ENCODE data around the gene ARHGAP26.

GRCh38 chr5:142926549-142926948, 156.4 kb downstream of the ARHGAP26 start:
- TF ChIP-seq YY1 (IDR thresholded peaks at IDR 0.05): no peak
- no peak for TF ChIP-seq TAF1 (conservative IDR thresholded peaks at IDR 0.05)
- TF ChIP-seq, protein P1, sequence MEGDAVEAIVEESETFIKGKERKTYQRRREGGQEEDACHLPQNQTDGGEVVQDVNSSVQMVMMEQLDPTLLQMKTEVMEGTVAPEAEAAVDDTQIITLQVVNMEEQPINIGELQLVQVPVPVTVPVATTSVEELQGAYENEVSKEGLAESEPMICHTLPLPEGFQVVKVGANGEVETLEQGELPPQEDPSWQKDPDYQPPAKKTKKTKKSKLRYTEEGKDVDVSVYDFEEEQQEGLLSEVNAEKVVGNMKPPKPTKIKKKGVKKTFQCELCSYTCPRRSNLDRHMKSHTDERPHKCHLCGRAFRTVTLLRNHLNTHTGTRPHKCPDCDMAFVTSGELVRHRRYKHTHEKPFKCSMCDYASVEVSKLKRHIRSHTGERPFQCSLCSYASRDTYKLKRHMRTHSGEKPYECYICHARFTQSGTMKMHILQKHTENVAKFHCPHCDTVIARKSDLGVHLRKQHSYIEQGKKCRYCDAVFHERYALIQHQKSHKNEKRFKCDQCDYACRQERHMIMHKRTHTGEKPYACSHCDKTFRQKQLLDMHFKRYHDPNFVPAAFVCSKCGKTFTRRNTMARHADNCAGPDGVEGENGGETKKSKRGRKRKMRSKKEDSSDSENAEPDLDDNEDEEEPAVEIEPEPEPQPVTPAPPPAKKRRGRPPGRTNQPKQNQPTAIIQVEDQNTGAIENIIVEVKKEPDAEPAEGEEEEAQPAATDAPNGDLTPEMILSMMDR (IDR thresholded peaks at IDR 0.05; ENCODE audit: low read depth, low read length, missing input control): no peak
- no peak for TF ChIP-seq SP1 (IDR thresholded peaks at IDR 0.05)
- TF ChIP-seq NR2F2 (IDR thresholded peaks at IDR 0.05): no peak
- TF ChIP-seq HNF4A (conservative IDR thresholded peaks at IDR 0.05): no peak
- no peak for TF ChIP-seq FOXA1 (IDR thresholded peaks at IDR 0.05)
- TF ChIP-seq, protein P2, sequence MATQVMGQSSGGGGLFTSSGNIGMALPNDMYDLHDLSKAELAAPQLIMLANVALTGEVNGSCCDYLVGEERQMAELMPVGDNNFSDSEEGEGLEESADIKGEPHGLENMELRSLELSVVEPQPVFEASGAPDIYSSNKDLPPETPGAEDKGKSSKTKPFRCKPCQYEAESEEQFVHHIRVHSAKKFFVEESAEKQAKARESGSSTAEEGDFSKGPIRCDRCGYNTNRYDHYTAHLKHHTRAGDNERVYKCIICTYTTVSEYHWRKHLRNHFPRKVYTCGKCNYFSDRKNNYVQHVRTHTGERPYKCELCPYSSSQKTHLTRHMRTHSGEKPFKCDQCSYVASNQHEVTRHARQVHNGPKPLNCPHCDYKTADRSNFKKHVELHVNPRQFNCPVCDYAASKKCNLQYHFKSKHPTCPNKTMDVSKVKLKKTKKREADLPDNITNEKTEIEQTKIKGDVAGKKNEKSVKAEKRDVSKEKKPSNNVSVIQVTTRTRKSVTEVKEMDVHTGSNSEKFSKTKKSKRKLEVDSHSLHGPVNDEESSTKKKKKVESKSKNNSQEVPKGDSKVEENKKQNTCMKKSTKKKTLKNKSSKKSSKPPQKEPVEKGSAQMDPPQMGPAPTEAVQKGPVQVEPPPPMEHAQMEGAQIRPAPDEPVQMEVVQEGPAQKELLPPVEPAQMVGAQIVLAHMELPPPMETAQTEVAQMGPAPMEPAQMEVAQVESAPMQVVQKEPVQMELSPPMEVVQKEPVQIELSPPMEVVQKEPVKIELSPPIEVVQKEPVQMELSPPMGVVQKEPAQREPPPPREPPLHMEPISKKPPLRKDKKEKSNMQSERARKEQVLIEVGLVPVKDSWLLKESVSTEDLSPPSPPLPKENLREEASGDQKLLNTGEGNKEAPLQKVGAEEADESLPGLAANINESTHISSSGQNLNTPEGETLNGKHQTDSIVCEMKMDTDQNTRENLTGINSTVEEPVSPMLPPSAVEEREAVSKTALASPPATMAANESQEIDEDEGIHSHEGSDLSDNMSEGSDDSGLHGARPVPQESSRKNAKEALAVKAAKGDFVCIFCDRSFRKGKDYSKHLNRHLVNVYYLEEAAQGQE (IDR thresholded peaks at IDR 0.05): no peak

Data from liver (tissue), 3 donors.